GM21526 (cell line): Measurements from ENCODE around the gene ARHGAP19.

Experiments used
- ATAC-seq: cut with Tn5 transposase; IDR thresholded peaks from one replicate; pipeline ENCODE4 v1.9.1; 2021; ENCODE audit warnings: moderate library complexity; ENCODE audit not compliant: unreplicated experiment, low FRiP score

Gene ARHGAP19, protein sequence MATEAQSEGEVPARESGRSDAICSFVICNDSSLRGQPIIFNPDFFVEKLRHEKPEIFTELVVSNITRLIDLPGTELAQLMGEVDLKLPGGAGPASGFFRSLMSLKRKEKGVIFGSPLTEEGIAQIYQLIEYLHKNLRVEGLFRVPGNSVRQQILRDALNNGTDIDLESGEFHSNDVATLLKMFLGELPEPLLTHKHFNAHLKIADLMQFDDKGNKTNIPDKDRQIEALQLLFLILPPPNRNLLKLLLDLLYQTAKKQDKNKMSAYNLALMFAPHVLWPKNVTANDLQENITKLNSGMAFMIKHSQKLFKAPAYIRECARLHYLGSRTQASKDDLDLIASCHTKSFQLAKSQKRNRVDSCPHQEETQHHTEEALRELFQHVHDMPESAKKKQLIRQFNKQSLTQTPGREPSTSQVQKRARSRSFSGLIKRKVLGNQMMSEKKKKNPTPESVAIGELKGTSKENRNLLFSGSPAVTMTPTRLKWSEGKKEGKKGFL

DNA sequence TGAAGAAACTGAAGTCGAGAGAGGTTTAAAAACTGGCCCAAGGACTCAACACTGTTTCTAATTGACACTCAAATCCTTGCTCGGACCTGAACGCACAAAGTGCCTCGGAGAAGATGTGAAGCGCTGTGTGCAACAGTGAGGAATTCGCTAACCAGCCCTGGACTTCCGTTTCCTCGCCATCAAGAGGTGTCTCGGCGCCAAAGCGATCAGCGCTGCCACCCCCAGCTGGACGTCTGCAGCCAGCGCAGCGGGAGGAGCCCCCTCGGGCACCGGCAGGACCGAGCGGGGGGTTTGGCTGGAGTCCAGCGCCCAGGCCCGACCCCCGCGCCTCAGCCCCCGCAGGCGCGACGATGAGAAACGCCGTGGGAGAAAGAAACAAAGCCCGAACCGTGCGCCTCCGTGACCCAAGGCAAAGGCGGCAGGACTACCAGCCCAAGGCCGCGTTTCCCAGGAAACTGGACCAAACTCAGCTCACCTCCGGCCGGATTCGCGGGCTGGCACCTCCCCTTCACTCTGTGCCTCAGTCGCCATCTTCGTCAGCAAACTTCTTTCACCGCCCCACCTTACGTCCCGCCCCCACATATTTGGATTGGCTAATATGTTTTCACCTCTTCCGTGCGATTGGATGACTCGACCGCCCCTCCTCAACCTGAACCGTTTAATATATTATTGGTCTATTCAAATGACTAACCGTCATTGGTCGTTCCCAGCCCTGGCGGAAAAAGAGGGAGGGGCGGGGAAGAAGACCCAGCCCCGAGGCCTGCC, at the start of gene ARHGAP19:
ARHGAP19 (minus strand) TSS at position 541 of the 765 bp plus-strand sequence; CDS start at position 531, 10 bp downstream.
- ATAC-seq: peak; percentile 95

DNA sequence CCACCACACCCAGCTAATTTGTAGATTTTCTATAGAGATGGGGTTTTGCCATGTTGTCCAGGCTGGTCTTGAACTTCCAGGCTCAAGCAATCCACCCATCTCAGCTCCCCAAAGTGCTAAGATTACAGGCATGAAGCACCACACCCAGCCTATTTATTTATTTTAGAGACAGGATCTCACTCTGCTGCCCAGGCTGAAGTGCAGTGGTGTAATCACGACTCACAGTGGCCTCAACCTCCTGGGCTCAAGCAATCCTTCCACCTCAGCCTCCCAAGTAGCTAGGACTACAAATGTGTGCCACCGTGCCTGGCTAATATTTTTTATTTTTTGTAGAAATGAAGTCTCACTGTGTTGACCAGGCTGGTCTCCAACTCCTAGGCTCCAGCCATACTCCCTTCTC, 49.0 kb upstream of the ARHGAP19 start:
- no peak for ATAC-seq

DNA sequence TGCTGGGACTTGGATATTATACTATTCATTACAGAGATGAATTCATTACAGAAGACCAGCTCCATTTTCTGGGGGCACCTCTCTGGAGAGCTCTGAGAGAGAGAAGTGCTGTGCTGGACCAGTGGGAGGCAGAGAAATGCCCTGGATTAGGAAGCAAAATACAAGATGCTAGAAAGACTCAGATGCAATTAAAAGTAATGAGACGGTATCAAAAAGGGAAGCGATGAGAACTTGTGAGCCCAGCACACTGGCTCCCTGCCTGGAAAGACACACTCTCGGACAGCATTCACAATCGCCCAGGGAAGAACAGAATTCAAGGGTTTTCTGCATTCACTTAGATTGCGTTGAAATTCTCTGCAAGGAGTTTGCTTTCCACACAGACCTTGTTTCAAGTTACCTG, 45.6 kb upstream of the ARHGAP19 start:
- no peak for ATAC-seq

DNA sequence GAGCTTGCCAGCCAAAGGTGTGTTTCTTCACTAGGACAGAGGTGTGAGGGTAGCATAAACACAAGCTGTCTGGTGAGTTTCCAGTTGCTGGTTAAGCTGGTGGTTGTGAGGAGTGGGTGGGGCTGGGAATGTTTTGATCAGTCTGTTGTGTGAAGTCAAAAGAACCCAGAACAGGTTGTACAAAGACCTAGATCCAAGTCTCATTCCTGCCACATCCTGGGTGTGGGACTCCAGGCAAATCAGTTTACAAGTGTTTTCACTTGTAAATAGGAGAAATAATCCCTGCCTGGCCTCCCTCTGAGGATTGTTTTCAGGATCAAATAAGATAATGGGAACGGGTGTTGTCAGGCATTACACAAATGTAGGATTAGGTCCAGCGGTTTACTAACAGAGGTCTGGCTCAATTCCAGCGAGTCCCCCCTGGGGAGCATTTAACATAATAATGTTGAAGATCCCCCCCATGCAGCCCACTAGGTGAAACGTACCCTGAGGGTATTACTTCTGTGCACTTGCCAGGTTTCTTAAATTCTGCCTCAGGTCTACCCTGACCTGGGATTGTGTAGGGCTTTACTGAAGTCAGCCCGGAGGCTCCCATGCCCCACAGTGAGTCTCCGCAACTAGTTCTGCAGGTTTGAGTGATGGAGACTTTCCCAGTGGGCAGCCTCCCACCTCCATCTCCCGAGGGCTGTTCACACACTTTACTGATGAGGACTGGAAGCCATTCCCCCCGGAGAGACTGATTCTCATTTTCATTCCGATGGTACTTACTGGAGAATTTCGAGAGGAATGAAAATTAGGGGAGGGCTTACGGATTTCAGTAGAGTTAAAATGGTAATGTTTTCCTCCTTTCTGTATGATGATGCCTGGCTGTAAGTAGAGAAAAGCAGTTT, 44.8 kb upstream of the ARHGAP19 start:
- ATAC-seq: no peak

DNA sequence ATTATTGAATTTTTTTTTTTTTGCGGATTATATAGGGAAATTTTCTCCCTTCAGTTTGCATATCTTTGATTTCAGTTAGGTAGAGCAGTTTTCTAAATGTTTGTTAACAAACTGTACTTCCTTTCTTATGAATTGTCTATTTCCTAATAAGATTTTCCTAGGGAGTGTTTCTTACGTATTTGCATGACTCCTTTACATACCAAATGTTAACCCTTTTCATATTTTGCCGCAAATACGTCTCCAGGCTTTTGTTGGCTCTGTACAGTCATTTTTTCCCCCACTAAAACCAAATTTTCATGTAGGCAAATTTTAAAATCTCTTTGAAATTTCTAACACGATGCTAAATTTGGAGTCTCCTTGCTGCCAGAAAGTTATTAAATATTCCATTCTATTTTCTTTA, 44.0 kb upstream of the ARHGAP19 start:
- no peak for ATAC-seq

DNA sequence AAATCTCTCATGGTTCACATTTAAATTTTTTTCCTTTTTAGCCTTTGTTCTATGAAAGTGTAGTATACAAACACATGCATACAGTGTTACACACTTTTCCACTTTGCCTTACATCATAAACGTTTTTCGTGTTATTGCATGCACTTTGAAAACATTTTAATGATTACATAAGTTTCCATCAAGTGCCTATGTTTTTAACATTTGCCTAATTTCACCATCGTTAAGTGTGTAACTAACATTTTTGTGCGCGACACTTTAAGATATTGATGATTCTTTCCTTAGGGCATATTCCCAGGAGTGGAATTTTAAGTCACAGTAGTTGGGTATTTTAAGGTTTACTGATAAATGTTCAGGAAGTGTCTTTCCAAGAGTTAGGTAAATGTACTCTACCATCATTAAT, 43.6 kb upstream of the ARHGAP19 start:
- ATAC-seq: no peak

DNA sequence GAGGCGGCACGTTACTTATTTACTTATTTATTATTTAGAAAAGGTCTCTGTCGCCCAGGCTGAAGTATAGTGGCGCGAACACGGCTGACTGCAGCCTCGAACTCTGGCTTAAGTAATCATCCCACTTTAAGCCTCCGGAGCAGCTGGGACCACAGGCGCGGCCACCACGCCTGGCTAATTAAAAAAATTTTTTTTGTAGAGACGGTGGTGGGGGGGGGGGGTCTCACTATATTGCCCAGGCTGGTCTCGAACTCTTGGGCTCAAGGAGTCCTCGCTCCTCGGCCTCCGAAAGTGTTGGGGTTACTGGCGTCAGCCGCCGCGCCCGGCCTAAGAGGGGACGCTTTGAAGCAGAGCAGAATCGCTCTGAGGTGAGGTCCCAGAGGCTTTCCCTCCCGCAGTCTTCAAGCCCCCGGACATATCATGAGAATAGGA, 42.8 kb upstream of the ARHGAP19 start:
- no peak for ATAC-seq

DNA sequence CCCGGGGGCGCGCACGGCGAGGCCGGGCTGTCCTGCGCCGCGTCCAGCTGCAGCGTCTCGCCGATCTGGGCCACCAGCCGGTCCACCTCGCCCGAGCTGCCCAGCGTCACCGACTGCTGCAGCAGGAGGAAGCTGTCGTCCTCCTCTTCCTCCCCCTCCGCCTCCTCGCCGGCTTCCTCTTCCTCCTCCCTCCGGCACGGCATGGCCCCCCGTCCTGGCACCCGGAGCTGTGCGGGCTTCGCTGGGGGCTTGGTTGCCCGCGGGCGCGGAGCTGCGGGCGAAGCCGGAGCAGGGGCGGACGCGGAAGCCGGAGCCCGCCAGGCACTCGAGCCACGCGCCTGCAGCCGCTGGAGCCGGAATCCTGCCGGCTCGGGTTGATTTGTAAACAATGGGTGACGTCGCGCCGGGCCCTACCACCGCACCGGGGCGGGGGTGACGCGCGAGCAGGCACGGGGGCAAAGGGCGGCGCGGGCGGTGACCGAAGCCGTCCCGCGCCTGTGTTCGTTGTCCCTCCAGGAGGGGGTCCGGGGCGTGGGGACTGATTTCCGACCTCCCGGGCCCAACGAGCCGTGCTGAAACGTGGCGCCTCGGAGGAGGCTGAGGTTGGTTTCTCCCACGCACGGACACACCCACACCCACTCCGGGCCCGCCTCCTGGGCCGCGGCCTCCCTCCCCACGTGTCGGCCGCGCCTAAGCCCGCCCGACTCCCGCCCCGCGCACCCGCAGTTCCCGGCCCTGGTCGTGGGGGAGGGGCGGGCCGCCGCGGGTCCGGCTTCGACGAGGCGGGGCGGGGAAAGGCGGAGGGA, 42.1 kb upstream of the ARHGAP19 start, which contains the start of gene FRAT2:
FRAT2 (minus strand) TSS at position 360 of the 806 bp plus-strand sequence; CDS start at position 203, 157 bp downstream.
- peak; percentile 72 for ATAC-seq

DNA sequence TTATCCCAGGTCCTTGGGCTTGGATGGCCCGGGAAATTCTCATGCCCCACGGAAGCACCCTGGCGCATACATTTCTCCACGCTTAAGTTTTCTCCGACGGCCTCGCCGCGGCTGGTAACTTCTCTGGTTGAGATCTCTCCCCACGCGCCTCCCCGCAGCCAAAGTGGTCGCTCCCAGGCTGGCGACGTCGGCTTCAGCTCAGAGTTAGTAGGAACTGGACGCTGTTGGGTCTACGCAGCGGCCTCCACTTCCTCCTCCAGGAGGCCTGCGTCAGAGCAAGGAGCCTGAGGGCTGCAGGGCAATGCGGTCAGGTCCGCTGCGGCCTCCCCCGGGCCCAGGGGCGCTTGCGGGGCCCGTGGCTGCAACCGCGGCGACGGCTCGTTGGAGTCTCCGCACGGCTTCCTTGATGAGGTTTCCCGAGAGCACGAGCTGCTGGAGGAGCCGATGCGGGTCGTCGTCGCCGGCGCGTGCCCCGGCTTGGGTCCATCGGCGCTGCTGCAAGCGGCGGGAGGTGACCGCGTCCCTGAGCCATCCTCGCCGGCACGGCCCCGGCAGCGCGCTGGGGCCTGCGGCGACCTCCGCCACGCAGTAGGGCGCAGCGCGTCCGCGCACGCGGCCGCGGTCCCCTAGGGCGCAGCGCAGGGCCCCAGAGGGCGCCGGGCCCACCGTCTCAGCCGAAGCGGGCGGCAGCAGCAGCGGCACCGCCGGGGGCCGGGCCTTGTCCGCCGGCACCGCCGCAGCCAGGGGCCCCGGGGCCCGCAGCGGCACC, 41.3 kb upstream of the ARHGAP19 start:
- peak; percentile 28 for ATAC-seq

DNA sequence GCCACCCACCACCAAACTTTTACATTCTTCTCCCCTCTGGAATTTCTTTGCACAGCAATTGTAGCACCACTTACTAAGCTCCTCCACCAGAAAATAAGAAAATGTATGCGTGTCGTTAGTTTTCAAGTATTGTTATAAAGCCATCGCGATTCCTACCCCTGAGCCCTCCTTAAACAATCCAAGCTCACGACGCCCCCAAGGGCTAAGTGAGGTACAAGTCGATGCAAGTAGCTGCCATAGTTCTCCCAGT, 40.8 kb upstream of the ARHGAP19 start:
- ATAC-seq: no peak

DNA sequence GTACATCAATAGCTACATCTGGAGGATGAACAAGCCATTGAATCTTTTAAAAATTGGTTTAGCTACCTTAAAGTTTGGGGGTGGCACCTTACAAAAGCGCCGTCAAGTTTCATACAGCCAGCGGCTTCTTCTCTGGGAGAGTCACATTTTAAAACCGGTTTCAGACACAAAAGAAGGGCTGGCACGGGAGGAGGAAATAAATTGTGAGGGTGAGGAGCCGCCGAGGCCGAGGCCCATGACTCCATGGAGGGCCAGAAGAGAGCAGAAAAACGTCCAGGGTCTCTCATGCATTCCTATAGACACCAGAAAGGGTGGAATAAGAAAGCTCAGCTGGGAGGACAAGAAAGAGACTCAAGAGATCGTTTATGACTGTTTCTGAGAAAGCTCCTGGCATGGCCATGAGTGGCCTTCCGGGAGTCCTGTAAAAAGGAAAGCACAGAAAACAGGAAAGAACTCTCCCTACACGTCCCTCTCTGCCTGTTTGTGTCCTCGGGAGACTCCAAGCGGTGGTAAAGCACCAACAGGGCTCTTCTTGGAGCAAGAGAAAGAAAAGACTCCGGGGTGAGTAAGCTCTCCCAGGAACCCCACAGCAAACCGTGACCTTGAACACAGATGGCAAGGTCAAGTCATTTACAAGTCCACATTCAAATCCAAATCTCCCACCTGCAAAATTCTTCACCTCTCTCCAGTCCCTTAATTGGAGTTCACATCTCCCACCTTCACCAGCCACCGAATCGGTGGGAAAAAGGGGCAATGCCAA, 40.3 kb upstream of the ARHGAP19 start:
- no peak for ATAC-seq

DNA sequence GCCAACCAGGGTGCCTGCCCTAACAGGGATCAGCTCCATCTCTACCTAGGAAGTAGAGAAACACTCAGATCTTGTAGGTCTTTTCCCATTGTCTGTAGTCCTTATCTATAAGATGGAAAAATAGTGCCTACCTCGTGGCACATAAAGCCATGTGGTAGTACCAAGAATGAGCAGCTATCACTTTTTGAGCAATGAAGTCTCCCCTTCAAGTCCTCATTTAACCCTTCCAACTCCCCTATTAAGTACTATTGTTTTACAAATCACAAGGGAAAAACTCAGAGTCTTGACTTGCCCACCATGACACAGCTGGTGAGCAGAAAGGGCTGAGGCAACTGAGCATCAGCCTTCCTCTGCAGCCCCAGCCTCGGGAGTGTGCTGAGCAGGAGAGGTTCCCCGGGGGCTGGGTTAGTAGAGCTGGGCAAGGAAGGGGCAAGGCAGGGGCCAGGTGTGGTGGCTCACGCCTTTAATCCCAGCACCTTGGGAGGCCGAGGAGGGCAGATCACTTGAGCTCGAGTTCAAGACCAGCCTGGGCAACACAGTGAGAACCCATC, 38.8 kb upstream of the ARHGAP19 start:
- no peak for ATAC-seq

DNA sequence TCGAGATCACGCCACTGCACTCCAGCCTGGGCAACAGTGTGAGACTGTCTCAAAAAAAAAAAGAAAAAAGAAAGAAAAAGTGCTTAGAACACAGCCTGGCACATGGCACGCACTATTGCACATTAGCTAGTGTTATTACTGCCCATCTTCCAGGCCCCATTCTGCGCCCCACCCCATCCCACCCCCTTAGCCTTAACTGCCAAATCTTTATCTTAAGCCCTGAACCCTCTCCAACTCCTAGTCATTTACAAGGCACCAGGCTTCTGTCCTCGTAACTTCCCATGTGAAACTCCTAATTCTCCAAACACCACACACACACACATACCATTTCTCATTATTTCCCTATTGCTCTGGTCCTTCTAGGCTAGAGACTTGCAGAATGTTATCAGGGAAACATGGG, 37.3 kb upstream of the ARHGAP19 start:
- ATAC-seq: no peak

DNA sequence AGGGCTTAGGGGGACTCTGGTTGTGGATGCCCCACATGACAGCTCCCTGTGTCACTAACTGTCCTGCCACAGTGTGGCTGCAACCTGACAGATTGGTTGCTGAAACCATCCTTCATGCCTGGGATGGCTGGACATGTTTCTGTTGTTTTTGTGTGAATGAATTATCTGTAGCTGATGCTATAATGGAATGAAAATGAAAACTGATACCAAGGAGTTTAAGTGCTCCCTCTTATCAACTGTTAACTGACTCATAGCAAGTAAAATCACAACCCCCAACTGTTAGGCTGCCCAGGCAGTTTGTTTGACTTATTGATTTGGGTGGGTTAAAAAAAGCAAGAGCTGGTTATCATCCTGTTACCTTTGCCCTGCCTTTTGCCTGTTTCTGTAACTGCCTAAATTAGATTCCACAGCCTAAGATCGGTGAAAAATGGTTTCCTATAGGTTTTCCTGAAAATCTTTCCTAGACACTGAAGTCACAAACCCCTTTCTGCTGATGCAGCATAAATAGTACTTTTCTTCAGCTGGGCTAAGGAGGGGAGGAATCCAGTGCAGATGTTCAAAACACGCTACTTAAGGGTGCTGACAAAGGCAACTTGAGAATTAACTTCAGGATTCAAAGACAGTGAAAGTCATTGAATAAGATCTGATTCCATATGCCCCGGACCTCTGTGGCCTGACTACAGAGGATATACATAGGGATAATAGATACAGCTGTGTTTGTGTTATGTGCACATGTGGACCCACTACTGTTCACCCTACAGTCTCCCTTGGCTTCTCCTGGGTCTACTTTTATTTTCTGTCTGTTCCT, 36.4 kb upstream of the ARHGAP19 start:
- ATAC-seq: no peak

DNA sequence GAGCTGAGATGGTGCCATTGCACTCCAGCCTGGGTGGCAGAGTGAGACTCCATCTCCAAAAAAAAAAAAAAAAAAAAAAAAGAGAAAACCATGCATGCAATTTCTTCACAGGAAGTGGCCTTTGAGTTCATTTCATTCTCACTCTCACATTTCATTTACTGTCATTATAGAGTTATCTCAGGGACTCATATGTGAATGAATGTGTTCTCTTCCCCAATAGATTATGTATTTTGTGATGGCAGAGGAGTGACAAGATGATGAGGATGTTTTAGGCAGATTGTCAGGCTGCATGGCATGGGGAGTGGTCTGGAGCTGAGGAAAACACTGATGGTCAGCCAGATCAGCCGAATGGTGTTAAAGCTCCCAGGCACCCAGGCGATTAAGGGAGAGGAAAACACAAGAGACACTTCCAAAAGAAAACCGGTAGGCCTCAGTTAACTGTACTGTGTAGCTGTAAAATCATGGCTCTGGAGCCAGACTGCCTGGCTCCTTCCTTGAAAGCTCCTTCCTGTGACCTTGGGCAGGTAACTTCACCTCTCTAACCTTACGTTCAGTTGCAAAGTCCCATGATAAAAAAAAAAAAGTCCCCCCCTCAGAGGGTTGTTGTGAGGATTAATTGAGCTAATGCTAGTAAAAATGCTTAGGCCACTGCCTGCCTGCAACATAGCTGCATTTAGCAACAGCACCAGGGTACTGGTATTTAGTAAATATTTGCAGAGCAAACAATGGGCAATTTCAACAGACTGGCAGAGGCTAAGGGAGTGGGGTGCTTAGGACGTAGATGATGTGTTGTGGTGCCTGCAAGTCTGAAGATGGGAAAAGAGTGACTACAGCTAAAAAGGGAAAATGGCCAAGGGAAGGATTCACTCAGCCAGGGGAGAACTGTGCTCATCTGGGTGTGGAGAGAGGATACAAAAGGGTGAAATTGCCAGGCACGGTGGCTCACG, 35.2 kb upstream of the ARHGAP19 start:
- ATAC-seq: no peak

DNA sequence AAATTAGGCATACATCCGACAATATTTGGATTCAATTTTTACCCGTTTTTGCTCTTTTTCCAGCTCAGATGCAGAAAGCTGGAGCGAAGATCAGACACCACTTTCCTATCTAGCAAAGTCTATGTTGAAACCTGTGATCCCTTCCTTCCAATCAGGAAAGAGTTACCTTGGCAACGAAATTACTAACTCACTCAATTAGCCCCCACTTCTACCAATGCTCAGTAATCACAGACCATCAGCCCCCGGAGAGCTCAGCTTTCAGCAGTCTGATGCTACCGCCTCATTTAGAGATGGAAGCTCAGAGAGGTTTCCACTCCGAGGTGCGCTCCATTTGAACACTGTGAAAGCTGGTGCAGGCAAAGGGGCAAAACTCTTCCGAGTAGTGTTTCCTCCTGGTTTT, 33.3 kb upstream of the ARHGAP19 start:
- ATAC-seq: no peak
